Activated T-helper 1 cell treated with Interleukin-2 at 50 U/mL for 16 hours (primary cell): Measurements from ENCODE around the gene ANO10.
"Not testable (repeated sequence)": the region's sequence is repeated elsewhere in the genome, so short reads cannot be mapped to it uniquely, and the experiment has no call there.

ENCODE experiments used
- DNase-seq: peaks from one replicate; pipeline ENCODE4 v3.0.0-alpha.2; 2020; ENCODE audit warnings: low read depth

The ANO10 gene

GRCh38 chr3:43580181-43580580 is 41.6 kb downstream of the ANO10 start:
- no peak for DNase-seq

GRCh38 chr3:43573576-43573975 is 48.2 kb downstream of the ANO10 start:
- DNase-seq = no peak

- DNase-seq = not testable (repeated sequence)
Observed at GRCh38 chr3:43565661-43566341, 56.0 kb downstream of the ANO10 start.

- no peak for DNase-seq
Observed at GRCh38 chr3:43559961-43560360, 61.9 kb downstream of the ANO10 start.

GRCh38 chr3:43558171-43558570 is 63.6 kb downstream of the ANO10 start:
- DNase-seq = no peak

GRCh38 chr3:43549626-43550290 is 72.1 kb downstream of the ANO10 start:
- DNase-seq = no peak

GRCh38 chr3:43544277-43544676 is 77.5 kb downstream of the ANO10 start:
- DNase-seq = not testable (repeated sequence)

- no peak for DNase-seq
Observed at GRCh38 chr3:43542328-43543043, 79.3 kb downstream of the ANO10 start.

GRCh38 chr3:43540624-43541023 is 81.2 kb downstream of the ANO10 start:
- DNase-seq = no peak

GRCh38 chr3:43539321-43539720 is 82.5 kb downstream of the ANO10 start:
- no peak for DNase-seq

- DNase-seq = no peak
Observed at GRCh38 chr3:43537225-43537624, 84.6 kb downstream of the ANO10 start.

GRCh38 chr3:43534675-43535074 is 87.1 kb downstream of the ANO10 start:
- DNase-seq = no peak

GRCh38 chr3:43533009-43533408 is 88.8 kb downstream of the ANO10 start:
- no peak for DNase-seq

- no peak for DNase-seq
Observed at GRCh38 chr3:43531835-43532234, 90.0 kb downstream of the ANO10 start.

- no peak for DNase-seq
Observed at GRCh38 chr3:43528498-43529099, 93.2 kb downstream of the ANO10 start.

- DNase-seq = no peak
Observed at GRCh38 chr3:43526956-43527355, 94.9 kb downstream of the ANO10 start.

- DNase-seq = no peak
Observed at GRCh38 chr3:43525941-43526607, 95.7 kb downstream of the ANO10 start.

- no peak for DNase-seq
Observed at GRCh38 chr3:43525386-43525785, 96.4 kb downstream of the ANO10 start.

GRCh38 chr3:43523454-43524053 is 98.3 kb downstream of the ANO10 start:
- DNase-seq = no peak

- no peak for DNase-seq
Observed at GRCh38 chr3:43522727-43523362, 99.0 kb downstream of the ANO10 start.

- no peak for DNase-seq
Observed at GRCh38 chr3:43521941-43522340, 99.9 kb downstream of the ANO10 start.
